Renal cortical epithelial cell (primary cell): ENCODE results near the gene FKBP1B. TPM values are rescaled to one million over a fixed set of nuclear protein-coding genes. Genes with fewer than 3 reads are reported as not detected.
"Not testable (repeated sequence)": the region's sequence is repeated elsewhere in the genome, so short reads cannot be mapped to it uniquely, and the experiment has no call there.

Experiments
- DNase-seq: peaks from one replicate; pipeline ENCODE4 v3.0.0-alpha.2; 2011; ENCODE audit warnings: low read depth
- total RNA-seq: library from RNA; depleted of rRNA; stranded (reverse); fragments of >200 nt; gene quantifications from 2 replicates; pipeline ENCODE4 v1.2.3, GENCODE V29; 2014

FKBP1B gene
- total RNA-seq, 1 donor from 2014 or later: 21.3 TPM

DNA sequence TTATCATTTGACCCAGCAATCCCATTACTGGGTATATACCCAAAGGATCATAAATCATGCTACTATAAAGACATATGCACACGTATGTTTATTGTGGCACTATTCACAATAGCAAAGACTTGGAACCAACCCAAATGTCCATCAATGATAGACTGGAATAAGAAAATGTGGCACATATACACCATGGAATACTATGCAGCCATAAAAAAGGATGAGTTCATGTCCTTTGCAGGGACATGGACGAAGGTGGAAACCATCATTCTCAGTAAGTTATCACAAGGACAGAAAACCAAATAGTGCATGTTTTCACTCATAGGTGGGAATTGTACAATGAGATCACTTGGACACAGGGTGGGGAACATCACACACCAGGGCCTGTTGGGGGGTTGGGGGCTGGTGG, 51.2 kb downstream of the FKBP1B start:
- not testable (repeated sequence) for DNase-seq

DNA sequence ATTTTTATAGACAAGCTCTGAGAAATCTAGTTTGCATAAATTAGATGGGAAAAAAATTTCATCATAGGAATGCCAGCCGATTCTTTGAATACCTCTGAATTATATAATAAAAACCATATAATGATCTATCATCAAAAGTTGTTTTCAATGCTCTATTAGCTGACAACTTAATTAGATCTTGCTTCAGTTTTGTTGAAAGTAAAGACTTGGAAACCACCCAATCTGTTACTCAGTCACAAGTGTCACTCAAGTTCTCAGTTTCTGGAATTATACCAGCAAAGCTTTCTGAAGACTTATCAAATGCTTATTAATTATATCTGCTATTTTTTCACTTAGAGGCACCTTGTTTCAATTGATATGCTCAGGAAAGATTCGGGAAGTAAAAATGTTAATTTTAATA, 52.5 kb downstream of the FKBP1B start:
- DNase-seq: no peak

DNA sequence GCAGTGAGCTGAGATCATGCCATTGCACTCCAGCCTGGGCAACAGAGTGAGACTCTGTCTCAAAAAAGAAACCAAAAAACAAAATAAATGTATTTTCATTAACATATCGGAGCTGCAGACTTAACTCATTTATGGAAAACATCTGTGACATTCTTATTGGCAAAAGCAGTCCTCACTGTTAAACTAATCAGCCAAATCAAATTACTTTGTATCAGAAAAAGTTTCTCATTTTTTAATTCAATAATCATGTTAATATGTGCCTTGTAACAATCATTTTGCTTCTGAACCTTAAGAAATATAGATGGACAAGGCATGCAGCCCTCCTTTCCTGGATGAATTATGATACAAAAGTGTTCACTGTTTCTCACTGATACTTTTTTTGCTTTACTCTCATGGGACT, 53.1 kb downstream of the FKBP1B start:
- no peak for DNase-seq

DNA sequence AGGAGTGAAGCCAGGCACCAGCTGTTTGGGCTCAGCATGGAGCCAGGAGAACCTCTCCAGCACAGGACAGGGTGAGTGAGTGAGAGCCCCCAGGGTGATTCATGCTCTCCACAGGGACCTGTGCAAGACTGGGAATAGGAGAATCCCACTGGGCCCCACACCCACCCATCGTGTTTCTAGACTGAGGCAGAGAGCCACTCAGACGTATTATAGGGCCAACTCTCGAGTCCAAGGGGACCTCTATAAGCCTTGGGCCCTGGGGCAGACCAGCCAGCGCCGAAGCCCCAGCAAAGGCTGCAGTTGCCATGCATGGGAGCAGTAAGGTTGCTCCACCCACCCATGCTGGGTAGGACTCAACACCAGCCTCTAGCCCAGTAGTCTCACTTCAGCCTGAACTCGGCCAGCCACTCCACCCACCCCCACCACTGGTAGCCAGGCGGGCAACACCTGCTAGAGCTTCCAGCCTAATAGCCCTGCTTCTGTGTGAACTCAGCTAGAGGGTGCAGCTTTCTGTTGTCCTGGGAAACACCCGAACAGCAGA, 54.6 kb downstream of the FKBP1B start:
- no peak for DNase-seq

DNA sequence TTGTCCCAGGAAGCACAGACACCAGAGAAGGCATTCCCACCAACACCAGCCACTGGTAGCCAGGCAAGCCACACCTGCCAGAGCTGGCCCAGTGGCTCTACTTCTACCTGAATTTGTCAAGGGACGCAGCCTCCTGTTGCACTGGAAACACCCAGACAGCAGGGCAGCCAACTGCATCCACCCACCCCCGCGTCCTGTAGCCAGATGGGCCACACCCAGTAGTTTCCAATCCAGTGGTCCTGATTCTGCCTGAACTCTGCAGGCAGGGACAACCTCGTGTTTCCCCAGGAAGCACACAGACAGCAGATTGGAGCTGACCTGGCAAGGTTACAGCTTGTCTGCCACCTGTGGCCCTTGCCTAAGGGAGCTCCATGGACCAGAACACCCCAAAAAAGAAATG, 55.4 kb downstream of the FKBP1B start:
- no peak for DNase-seq

DNA sequence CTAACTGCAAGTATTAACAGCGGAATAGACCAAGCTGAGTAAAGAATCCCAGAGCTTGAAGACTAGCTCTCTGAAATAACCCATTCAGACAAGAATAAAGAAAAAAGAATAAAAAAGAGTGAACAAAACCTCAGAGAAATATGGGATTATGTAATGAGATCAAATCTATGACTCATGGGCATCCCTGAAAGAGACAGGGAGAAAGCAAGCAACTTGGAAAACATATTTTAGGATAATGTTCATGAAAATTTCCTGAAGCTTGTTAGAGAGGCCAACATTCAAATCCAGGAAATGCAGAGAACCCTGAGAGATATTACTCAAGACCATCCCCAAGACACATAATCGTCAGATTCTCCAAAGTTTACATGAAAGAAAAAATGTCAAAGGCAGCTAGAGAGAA, 56.3 kb downstream of the FKBP1B start:
- DNase-seq: no peak

DNA sequence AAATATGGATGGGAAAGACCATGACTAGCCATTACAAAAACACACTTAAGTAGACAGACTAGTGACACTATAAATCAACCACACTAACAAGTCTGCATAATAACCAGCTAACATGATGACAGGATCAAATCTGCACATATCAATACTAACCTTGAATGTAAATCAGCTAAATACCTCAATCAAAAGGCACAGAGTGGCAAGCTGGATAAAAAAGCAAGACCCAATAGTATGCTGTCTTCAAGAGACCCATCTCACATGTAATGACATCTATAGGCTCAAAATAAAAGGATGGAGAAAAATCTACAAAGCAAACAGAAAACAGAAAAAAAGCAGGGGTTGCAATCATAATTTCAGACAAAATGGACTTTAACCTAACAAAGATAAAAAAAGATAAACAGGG, 57.2 kb downstream of the FKBP1B start:
- no peak for DNase-seq

DNA sequence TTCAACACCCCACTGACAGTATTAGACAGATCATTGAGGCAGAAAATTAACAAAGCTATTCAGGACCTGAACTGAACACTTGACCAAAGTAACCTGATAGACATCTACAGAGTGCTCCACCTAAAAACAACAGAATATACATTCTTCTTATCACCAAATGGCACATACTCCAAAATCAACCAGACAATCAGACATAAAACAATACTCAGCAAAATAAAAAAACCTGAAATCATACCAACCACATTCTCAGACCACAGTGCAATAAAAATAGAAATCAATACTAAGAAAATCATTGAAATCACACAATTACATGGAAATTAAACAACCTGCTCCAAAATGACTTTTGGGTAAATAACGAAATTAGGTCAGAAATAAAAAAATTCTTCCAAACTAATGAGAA, 57.8 kb downstream of the FKBP1B start:
- DNase-seq: no peak

DNA sequence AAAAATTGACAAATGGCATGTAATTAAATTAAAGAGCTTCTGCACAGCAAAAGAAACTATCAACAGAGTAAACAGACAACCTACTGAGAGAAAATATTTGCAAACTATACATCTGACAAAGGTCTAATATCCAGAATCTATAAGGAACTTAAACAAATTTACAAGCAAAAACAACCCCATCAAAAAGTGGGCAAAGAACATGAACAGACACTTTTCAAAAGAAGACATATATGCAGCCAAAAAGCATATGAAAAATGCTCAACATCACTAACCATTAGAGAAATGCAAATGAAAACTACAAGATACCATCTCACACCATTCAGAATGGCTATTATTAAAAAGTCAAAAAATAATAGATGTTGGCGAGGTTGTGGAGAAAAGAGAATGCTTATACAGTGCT, 59.9 kb downstream of the FKBP1B start:
- DNase-seq: not testable (repeated sequence)

DNA sequence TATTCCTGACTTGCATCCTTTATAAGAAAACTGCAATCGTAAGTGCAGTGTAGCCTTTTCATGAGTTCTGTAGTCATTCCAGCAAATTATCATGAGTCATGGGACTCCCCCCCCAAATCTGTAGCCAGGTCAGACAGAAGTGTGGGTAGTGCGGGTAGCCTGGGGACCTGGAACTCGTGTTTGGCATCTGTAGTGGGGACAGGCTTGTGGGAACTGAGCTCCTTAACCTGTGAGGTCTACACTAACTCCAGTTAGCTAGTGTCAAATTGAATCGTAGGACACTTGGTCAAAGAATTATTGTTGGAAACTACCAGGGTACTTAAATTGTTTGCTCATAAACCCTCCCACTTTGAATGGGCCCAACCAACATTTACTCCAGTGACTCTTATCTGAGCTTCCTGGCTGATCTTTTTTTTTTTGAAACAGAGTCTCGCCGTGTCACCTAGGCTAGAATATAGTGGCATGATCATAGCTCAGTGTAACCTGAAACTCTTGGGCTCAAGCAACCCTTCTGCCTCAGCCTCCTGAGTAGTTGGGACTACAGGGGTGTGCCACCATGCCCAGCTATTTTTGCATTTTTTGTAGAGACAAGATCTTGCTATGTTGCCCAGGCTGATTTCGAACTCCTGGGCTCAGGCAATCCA, 61.2 kb downstream of the FKBP1B start:
- no peak for DNase-seq

DNA sequence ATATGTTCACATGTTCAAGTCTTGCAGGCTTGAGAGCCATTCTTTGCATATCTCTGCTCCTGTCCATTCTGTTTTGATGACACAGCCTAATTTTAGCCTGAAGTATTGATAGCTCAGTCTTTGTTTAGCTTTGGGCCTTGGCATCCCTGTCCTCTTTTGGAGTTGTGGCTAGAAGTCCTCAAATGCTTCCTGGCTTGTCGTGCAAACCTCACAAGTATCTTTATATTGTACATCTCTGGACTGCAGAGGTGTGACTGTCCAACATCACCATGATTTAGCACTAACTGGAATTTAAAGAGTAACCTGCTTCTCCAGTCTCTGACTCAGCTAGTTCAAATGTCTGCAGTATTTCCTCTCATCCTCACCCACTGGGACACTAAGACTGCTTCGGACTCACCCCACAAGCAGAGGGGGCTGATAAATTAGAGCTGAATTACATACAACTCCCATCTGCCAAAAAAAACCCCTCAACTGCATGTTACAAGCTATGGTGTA, 61.9 kb downstream of the FKBP1B start:
- peak; percentile 38 for DNase-seq

Other genes starting within 250 kb of the FKBP1B start
- gene ATAD2B, start 122.6 kb upstream of the FKBP1B start, total RNA-seq: 6.4 and 16.8 TPM in 2 replicates
- gene UBXN2A, start 109.3 kb upstream of the FKBP1B start, total RNA-seq: 14.1 and 20.7 TPM in 2 replicates
- gene MFSD2B, start 39.7 kb upstream of the FKBP1B start, total RNA-seq: 0.05 and 0.35 TPM in 2 replicates
- gene WDCP, start 2.4 kb upstream of the FKBP1B start, total RNA-seq: 8.7 and 14.3 TPM in 2 replicates
- 133 and 207 TPM in 2 replicates for gene SF3B6, start 26.6 kb downstream of the FKBP1B start, total RNA-seq
- gene TP53I3, start 35.1 kb downstream of the FKBP1B start, total RNA-seq: 54.6 and 68.2 TPM in 2 replicates
- 0.40 TPM in 1 of 2 replicates, not detected in the other for gene PFN4, start 73.6 kb downstream of the FKBP1B start, total RNA-seq
- 11.8 and 13.4 TPM in 2 replicates for gene FAM228B, start 73.7 kb downstream of the FKBP1B start, total RNA-seq
- gene FAM228A, start 125.3 kb downstream of the FKBP1B start, total RNA-seq: 0.05 and 0.35 TPM in 2 replicates